ENCODE measurements around the gene DSTN.

The DSTN gene

DNA sequence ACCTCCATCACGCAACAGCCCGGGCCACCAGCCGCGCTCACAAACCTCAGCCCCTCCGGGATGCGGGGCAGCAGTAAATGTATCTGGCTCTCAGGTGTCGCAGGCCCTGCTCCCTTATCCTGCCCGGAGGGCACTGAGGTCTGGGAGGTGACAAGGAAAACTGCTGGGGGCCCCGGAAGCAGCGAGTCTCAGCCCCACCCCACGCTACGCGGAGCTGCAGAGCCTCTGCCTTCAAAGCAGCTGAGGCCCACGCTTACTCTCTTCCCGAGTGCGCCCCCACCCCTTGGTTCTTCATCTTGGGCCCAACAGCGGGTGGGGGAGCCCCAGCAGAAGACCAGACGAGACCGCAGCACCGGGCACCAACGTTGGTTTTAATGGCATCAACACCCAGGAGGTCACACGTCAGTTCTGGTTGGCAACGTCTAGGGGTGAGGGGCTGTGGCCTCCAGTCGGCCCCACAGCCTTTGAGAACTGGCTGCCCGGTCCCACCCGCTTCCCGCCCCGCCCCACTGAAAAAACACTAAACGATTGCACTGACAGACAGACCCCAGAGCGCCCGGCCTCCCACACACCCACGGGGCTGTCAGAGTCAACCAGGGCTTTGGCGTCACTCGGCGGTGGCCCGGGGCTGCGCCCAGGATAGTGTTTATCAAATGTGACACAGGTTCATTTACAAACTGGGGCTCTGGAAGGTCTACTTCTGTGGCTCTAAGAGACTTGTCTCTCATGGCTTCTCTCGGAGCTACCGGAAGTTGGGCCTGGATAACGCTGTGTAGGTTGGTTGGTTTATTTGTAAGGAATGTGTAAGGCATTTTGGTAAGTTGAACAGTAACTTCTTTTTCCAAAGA is 43.7 kb downstream of the DSTN start:
- no peak for DNase-seq

DNA sequence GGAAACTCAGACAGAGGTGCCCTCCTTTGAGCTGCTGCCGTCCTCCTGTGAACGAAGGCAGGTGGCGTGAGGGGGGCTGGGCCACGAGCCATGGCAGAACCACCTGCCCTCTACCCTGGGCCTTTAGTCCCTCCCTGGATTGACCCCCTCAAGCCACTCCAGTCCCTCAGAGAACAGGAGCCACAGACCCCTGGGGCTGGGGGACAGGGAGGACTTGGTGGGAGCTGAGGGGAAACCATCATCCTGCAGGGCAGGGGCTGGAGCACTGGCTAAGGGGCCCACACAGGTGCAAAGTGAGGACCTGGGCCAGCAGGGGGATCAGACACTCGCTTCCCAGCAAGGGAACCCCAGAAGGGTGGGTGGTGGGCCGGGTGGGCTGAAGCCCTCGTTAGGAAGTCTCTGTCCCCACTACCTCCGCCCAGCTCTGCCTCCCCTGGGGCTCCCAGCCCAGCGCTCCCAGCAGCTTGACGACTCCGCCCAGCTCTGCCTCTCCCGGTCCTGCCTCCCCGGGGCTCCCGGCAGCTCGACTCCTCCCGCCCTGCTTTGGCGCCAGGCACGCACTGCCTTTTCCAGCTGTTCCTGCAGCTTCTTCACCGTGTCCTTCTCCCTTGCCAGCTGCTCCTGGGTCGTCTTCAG is 44.4 kb downstream of the DSTN start:
- no peak for DNase-seq

DNA sequence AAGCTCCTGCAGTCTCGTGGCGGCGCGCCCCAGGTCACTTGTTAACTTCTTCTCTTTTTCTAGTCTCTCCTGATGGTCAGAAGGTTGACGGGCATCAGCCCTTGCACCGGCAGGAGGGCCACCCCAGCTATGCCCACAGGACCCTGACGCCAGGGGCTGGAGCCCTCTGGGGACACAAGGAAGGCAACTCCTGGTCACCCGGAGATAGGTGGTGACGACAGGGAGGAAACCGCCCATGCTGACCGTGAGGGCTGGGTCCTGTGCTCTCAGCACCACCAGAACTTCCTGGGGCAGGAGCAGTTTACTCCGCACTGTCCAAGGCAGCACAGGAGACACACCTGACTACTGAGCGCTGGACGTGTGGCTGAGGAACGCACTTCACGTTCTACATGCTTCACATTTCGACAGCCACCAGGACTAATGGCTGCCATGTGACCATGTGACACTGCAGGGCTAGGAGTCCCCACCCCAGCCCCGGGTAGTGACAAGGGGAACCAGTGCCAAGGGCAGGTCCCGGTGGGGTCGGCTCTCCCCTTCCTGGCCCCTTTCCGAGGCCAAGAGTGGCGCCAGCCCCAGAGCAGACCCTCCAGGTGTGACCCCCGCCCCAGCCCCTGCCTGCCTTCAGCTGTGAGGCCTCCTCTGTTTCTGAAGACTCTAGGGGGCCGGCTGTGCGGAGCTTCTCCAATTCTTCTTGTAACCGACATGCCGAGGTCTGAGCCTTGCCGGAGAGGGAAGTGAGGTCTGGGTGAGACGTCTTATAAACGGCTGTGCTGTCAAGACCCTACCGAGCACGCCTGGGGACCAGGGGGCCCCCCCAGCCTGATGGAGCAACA is 45.2 kb downstream of the DSTN start:
- DNase-seq: no peak

DNA sequence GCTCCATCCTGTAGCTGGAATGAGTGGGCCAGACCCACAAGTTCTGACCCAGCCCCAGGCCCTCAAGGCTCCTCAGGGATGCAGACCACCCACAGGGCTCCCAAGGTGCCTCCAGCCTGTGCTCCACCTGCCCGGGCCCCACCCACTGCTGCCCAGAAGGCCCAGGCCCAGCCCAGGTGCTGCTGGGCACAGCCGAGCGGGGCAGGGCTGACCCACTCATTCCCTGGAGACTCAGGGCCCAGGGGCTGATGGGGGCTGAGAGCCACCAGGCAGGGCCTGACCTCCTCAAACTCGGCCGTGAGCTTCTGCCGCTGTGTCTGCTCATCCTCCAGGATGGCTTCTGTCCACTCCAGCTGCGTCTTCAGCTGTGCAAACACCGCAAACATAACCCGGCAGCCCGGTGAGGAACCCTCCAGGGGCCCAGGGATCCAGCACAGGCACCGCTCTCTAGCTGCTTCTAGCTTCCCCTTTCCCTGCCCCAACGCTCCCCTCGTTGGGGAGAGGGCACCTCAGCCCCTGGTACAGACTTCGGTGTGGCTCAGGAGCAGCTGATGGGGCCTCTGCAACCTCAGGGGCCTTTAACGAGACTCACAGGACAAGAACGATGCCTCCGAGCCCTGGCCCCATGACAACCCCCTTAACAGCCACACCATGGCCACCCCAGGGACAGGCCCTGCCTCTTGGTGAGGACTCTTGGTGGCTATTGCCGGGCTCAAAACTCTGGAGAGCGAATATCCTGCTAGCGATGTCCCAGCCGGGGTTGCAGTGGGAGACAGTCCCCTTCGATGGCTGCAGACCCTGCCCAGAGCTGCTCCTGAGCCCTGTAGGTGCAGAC is 46.0 kb downstream of the DSTN start:
- no peak for DNase-seq

DNA sequence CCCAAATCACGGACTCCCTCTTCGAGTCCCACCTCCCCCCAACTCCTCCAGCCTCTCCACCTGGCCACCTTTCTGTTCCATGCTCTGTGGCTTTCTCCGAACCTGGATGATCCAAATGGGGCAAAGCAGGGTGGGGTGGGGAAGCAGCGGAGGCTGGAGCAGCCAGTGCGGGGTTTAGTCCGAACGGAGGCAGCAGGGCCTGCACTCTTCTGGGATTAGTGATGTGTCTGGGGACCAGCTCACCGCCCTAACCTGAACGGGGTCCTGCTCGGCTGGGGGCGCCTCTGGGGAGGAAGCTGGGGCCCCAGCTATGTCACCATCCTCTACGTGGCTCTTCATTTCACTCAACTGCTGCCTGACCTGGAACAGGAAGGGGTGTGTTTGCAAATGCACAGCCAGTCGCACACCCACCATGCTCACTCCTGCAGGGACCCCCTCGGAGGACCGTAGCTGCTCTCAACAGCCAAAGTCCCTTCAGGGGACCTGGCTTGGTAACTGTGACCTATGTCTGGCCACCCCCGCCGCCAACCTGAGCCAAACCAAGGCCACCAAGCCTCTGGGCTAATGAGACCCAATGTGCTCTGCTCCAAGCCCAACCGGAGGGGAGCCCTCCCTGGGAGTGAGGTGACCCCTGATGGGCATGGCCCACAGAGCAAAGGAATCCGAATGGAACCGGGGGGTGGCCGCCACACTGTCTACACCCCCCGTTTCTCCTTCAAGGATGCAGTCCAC is 46.8 kb downstream of the DSTN start:
- no peak for DNase-seq

DNA sequence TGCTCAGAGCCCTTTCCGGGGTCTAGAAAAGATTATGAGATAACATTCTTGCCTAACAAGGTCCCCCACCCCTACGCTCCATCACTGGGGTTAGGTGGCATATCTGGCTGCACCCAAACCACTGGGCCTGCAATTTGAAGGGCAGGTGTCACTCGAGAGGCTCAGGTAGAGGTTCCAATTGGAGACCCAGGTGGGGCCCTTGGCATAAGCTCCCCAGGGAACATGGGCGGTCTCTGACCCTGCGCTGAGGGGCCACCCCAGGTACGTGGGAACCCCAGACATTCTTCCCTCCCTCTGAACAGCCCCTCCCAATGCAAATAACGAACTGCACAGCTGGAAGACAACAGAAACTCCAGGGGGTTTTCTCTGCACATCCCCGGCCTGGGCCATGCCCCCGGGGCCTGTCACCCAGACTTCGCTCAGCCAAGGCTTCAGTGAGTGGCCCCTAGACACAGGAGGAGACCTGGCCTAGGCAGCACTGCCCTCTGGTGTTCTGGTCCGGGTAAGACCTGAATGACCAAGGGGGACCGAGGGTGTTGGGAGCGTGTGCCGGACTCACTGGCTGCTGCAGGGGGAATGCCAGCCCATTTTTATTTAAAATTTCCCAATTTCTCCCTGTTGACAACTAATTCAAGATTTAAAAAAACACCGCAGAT is 47.5 kb downstream of the DSTN start:
- DNase-seq: peak; percentile 58

DNA sequence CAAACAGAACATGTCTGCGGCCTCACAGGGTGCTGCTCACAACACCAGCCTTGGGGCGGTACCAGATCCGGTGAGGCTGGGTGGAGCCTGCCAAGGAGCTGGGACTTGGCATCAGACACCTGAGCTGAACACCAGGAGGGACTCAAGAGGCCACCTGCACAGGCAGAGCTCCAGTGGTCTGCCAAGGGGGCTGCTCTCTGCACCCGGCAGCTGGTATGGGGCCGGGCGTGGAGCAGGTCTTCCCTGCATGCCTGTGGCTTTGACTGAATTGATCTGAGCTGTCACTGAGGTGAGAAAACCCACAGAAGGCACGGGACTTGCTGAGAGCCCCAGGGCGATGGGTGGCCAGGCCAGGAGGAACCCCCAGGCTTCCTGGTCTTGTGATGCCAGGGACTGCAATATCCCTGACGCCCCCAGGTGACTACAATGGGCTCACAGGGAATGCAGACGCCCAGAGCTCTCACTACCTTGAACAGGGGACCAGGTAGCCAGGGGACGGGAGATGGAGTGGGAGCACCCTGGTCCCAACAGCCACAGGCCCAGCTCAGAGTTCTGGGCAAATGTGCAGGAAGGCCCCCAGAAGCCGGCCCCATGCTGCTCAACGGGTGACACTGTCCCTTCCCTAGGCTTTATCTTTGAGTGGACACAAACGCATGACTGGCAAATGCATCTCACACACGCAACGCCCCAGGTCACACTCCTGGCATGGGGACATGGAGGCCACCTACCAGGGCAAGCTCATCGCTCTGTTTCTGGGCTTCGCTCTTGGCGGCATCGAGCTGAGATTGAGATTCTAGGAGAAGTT is 48.2 kb downstream of the DSTN start:
- DNase-seq: no peak

DNA sequence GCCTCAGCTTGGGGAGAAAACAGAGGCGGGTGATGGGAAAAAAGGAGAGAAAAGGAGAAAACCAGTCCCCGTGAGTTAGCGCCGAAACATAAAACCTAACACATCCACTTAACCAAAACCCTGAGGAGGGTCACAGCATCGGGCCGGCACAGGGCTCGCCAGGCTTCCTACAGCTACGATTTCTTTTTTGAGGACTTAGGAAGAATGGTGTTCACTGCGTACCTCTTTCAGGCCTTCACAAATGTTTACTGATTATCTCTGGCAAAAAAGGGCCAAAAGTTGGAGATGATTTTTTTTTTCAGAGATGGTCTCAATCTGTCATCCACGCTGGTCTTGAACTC is 48.8 kb downstream of the DSTN start:
- DNase-seq: no peak

DNA sequence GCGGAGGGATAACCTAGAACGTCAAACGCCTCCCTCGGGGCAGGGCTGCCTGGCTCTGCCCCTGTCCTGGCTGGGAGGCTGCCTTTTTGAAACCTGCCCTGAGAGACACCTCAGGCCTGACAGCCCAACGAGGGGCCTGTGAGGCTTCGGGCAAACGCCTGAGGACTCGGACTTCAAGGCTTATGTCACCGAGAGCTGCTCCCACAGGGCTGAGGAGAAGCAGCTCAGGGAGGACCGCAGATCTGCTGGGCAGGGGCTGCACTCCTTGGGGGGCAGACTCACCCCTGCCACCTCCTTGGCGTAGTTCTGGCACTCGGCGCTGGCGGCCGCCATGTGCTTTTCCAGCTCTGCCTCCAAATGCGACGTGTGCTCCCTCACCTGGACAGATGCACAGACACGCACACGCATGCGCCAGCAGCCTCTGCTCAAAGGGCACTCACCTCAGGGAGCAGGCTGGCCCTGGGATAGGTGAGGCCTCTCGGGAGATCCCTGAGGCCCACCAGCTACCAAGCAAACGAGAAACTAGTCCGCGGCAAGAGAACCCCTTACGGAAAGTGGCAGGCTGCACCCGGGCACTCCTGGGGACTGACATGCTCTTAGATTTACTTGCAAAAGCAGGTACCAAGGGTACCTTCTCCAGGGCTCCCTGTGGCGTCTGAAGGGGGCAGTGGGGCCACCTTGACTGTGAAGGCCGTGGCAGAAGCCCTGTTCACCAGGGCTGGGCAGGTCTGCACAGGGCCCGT is 49.6 kb downstream of the DSTN start:
- DNase-seq: no peak

DNA sequence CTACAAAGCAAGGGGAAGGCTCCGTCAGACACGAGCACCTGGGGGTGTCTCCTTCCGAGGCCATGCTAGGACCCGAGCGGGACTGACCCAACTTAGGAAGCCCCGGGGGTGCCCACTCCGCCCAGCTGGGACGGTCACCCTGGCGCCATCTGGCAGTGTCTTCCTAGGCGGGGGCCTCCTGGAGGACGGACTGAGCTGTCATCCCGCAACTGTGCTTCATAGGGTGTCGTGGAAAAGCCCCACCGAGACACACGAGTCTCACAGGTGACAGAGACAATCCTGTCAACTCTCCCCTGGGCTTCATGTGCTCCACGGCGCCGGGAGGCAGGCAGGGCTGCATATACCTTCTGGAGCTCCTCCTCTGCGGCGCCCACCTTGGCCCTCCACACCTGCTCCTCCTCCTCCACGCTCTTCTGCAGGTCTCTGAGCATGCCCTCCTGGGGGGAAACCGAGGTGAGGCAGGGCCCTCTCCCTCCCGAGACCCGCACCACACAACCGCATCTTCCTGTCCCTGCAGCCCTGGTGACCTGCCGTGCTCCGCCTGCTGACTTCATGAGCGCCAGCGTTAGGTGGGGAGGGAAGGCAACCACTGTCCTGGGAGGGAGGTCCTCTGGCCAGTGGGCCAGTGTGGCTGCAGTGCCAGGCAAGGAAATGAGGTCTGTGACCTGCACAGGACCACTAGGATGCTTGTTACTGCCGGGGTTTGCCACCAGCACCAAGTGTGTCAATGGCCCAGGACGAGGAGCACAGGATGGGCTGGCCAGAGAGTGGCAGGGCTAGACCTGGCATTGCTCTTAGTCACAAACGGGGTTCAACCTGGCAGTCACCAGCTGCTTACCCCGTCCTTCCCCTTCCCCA is 50.7 kb downstream of the DSTN start:
- no peak for DNase-seq

DNA sequence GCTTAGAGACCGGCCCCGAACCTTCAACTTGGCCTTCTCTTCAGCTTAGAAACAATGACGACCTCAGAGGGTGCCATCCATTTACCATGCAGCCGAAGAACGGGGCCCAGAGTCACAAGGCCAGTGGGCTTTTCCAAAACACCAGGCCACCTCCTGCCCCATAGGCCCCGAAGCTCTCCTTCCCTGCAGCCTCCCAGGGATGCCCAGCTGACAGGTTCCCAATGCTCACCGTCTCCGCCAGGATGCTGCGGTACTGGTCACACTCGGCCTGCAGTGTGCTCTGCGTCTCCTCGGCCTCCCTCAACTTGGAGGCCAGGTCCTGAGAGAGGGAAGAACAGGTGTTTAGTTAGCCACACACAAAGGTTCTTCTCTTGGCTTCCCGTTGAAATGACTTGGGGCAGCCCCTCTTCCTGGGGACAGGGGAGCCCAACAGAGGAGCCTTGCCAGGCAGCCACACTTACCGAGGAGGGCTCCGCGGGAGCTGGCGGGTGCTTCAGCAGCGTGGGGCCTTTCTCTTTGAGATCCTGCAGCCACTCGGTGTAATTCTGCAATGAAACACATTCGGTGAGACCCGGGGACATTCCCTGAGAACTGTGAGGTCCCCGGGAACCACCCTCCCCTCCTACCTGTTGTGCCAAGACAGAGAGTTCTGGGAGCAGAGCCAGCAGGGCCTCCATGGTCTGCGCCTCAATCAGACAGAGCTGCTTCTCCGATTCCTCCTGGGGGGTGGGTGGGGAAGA is 51.5 kb downstream of the DSTN start:
- no peak for DNase-seq

DNA sequence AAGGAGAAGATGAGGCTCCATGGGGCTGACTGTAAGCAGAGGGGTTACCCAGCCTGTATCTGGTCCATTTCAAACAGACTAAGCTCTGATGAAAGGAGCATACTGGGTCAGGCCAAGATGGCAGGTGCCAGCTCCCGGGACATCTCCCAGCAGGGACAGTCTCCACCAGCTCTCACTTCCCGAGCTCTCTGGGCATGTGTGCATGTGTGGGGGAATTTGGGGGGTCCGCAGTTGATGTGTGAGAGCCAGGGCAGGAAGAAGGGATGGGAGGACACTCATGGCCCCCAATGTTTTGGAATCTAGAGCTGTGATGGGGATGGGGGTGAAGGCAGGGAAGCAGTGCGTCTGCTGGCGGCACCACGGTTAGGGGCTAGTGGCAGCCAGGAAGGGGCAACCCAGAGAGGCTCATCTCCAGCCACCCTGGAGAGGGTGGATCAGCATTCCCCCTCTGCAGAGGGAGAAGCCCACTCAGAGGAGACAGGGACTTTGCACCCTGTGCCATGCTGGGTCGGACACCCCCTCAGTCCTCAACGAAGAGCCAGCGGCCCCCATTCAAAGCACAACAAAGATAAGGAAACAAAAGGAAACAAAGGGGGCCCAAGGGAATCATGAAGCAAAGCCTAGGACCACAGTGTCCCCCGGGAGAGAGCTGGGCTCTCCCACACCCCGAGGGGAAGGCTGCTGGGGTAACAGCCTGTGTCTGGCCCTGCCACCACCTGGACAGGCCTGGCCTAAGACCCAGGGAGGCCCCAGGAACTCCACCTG is 52.4 kb downstream of the DSTN start:
- DNase-seq: no peak

DNA sequence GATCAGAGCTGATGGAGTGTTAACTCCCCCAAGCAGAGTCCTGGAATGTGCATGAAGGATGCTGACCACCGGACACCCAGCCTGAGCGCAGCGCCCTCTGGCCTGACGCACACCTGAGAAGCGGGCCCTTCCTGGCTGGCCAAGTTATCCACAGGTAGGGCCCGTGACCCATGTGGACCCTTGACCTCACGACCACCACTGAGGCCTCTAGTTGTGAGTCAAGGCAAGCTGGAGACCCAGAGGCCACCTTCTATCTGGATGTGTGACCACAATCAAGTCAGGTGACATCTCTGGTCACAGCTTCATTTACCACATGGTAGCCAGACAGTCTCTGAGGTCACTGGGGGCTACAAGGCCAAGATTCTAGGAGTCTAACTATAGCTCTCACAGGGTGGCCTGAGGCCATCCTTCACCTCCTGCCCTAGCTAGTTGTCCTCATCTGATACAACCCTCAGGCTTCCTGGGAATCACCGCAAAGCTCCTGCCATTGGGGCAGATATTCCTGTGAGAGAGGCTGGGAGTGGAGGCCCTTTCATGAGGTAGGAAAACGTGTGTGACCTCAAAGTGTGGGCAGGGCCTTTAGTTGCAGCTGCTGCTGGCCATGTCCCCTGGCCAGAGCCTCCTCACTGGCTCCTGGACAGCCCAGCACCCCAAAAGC is 53.1 kb downstream of the DSTN start:
- DNase-seq: no peak

DNA sequence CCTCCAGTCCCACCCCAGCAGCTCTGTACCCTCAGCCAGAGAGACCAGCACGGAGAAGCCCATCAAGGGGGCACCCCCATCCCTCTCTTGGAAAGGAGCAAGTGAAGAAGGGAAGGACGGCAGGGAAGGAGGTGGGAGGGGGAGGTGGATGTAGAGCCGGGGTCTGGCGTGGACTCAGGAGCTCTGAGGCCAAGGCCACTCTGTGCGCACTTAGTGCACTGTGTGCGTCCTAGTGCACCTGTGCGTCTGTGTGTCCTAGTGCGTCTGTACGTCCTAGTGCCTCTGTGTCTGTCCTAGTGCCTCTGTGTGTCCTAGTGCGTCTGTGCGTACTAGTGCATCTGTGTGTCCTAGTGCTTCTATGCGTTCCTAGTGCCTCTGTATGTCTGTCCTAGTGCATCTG is 54.2 kb downstream of the DSTN start:
- DNase-seq: no peak

DNA sequence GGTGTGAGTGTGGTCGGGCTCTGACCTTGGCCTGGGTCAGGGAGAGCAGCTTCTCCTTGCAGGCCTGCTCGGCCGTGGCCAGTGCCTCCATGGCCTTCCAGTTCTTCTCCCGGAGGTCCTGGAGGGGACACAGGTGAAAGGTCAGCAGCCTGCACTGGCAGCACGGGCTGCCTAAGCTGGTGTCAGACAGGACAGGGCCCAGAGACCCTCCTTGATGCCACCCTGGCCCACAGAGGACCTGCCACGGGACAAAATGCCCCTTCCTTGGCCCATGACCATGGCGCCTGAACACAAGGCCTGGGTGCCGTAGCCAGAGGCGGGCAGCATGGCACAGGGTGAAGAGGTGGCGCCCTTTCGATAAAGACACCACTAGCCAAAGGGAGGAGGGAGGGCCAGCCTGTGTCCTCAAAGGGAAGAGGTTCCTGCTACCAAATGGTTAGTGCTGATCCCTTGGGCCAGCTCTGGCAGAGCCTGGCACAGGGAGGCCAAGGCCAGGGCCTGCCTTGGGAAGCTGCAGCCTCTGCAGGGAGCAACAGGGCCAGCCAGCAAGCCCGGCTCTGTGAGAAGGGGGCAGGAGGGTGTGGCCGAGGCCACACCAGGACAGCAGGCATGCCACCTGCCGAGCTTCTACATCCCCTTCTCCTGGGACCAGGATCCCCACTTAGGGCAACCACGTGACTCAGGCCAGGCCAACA is 54.8 kb downstream of the DSTN start:
- no peak for DNase-seq

All from stimulated activated CD4-positive, alpha-beta T cell treated with anti-CD3 and anti-CD28 coated beads, Interleukin-4, amount 100 ng/mL, for 24 hours (primary cell).